GM19193 (cell line): ENCODE data around the gene SPOCK3.

ENCODE experiments used
- POLR2A ChIP-seq: IDR thresholded peaks from 4 replicates; pipeline ENCODE4 v1.6.1; 2011; ENCODE audit not compliant: insufficient read depth, insufficient read length; ENCODE audit errors: extremely low read depth

The SPOCK3 gene

GRCh38 chr4:166734797-166735196 is 499.5 kb downstream of the SPOCK3 start:
- no peak for TF ChIP-seq POLR2A

GRCh38 chr4:166733686-166734085 is 500.6 kb downstream of the SPOCK3 start:
- no peak for TF ChIP-seq POLR2A

- no peak for TF ChIP-seq POLR2A
These were observed 507.5 kb downstream of the SPOCK3 start for GRCh38 chr4:166726832-166727231.

- no peak for TF ChIP-seq POLR2A
These were observed 509.9 kb downstream of the SPOCK3 start for GRCh38 chr4:166724369-166724768.

GRCh38 chr4:166723532-166724140 is 510.7 kb downstream of the SPOCK3 start:
- TF ChIP-seq POLR2A = no peak

- TF ChIP-seq POLR2A = no peak
These were observed 533.7 kb downstream of the SPOCK3 start for GRCh38 chr4:166700592-166700991.

- TF ChIP-seq POLR2A = no peak
These were observed 545.5 kb downstream of the SPOCK3 start for GRCh38 chr4:166688835-166689234.

GRCh38 chr4:166687828-166688227 is 546.5 kb downstream of the SPOCK3 start:
- no peak for TF ChIP-seq POLR2A
